GM18508 (cell line): Measurements from ENCODE around the gene ASIC1.

Experiments used
- ATAC-seq: cut with Tn5 transposase; IDR thresholded peaks from one replicate; pipeline ENCODE4 v1.9.1; 2021; ENCODE audit warnings: moderate number of reproducible peaks; ENCODE audit not compliant: insufficient read depth, unreplicated experiment

ASIC1 gene

GRCh38 chr12:50039151-50039835 lies 18.1 kb upstream of the ASIC1 start:
- ATAC-seq: no peak

GRCh38 chr12:50040657-50041056 lies 16.7 kb upstream of the ASIC1 start:
- ATAC-seq: no peak

- no peak for ATAC-seq
Observed at GRCh38 chr12:50041062-50041860, 16.1 kb upstream of the ASIC1 start.

- no peak for ATAC-seq
Observed at GRCh38 chr12:50041962-50042361, 15.4 kb upstream of the ASIC1 start.

GRCh38 chr12:50042693-50043092 lies 14.7 kb upstream of the ASIC1 start:
- no peak for ATAC-seq

- ATAC-seq: no peak
Observed at GRCh38 chr12:50043308-50043707, 14.1 kb upstream of the ASIC1 start.

- ATAC-seq: no peak
Observed at GRCh38 chr12:50043854-50044253, 13.5 kb upstream of the ASIC1 start.

GRCh38 chr12:50047693-50048250 lies 9.6 kb upstream of the ASIC1 start:
- ATAC-seq: no peak

GRCh38 chr12:50049254-50050118 lies 7.9 kb upstream of the ASIC1 start:
- ATAC-seq: no peak

GRCh38 chr12:50050119-50050385 lies 7.3 kb upstream of the ASIC1 start:
- ATAC-seq: no peak

GRCh38 chr12:50050410-50051098 lies 6.8 kb upstream of the ASIC1 start:
- no peak for ATAC-seq

GRCh38 chr12:50051101-50051806 lies 6.1 kb upstream of the ASIC1 start:
- no peak for ATAC-seq

GRCh38 chr12:50052544-50052943 lies 4.9 kb upstream of the ASIC1 start:
- ATAC-seq: no peak

GRCh38 chr12:50052964-50053363 lies 4.4 kb upstream of the ASIC1 start:
- no peak for ATAC-seq

- ATAC-seq: no peak
Observed at GRCh38 chr12:50053583-50053982, 3.8 kb upstream of the ASIC1 start.

GRCh38 chr12:50055831-50056638 lies 1.4 kb upstream of the ASIC1 start:
- no peak for ATAC-seq

- ATAC-seq: no peak
Observed at GRCh38 chr12:50056639-50056976, 788 bp upstream of the ASIC1 start.

GRCh38 chr12:50057896-50058670 lies 687 bp downstream of the ASIC1 start:
- no peak for ATAC-seq
